ENCODE results near the gene MBP.

MBP gene

GRCh38 chr18:76936877-76937276 lies 195.7 kb downstream of the MBP start:
- Histone ChIP-seq H3K36me3 (ENCODE audit: control insufficient read depth, low read depth, low read length) (peaks cover 20% of the 10 kb centered on the region), H3K9ac (ENCODE audit: low read length) (no peak overlapping the region), H3K4me1 (ENCODE audit: control insufficient read depth, low read depth, low read length) (no peaks in the 10 kb centered on the region), H3K27me3 (ENCODE audit: control insufficient read depth, insufficient read depth, low read length) (no peaks in the 10 kb centered on the region), H3K27ac (ENCODE audit: low read length) (no peak overlapping the region), H3K9me3 (ENCODE audit: control insufficient read depth, low read depth, low read length) (no peaks in the 10 kb centered on the region), H3K4me3 (ENCODE audit: low read length) (no peak overlapping the region)

GRCh38 chr18:76935722-76936337 lies 196.8 kb downstream of the MBP start:
- Histone ChIP-seq H3K36me3 (ENCODE audit: control insufficient read depth, low read depth, low read length) (peaks cover 23% of the 10 kb centered on the region), H3K27me3 (ENCODE audit: control insufficient read depth, insufficient read depth, low read length) (no peaks in the 10 kb centered on the region), H3K4me1 (ENCODE audit: control insufficient read depth, low read depth, low read length) (no peaks in the 10 kb centered on the region), H3K4me3 (ENCODE audit: low read length) (no peak overlapping the region), H3K27ac (ENCODE audit: low read length) (no peak overlapping the region), H3K9ac (ENCODE audit: low read length) (no peak overlapping the region), H3K9me3 (ENCODE audit: control insufficient read depth, low read depth, low read length) (no peaks in the 10 kb centered on the region)

GRCh38 chr18:76932026-76932819 lies 200.4 kb downstream of the MBP start:
- H3K4me1 ChIP-seq (ENCODE audit: control insufficient read depth, low read depth, low read length) = no peaks in the 10 kb centered on the region
- H3K4me3 ChIP-seq (ENCODE audit: low read length) = no peak overlapping the region
- peaks cover 22% of the 10 kb centered on the region for H3K36me3 ChIP-seq (ENCODE audit: control insufficient read depth, low read depth, low read length)
- no peak overlapping the region for H3K9ac ChIP-seq (ENCODE audit: low read length)
- H3K9me3 ChIP-seq (ENCODE audit: control insufficient read depth, low read depth, low read length) = no peaks in the 10 kb centered on the region
- H3K27ac ChIP-seq (ENCODE audit: low read length) = no peak overlapping the region
- no peaks in the 10 kb centered on the region for H3K27me3 ChIP-seq (ENCODE audit: control insufficient read depth, insufficient read depth, low read length)

- Histone ChIP-seq H3K27ac (ENCODE audit: low read length) (no peak overlapping the region), H3K4me3 (ENCODE audit: low read length) (no peak overlapping the region), H3K9me3 (ENCODE audit: control insufficient read depth, low read depth, low read length) (no peaks in the 10 kb centered on the region), H3K36me3 (ENCODE audit: control insufficient read depth, low read depth, low read length) (peaks cover 23% of the 10 kb centered on the region), H3K9ac (ENCODE audit: low read length) (no peak overlapping the region), H3K27me3 (ENCODE audit: control insufficient read depth, insufficient read depth, low read length) (no peaks in the 10 kb centered on the region), H3K4me1 (ENCODE audit: control insufficient read depth, low read depth, low read length) (no peaks in the 10 kb centered on the region)
Measured at GRCh38 chr18:76931171-76931570, 201.4 kb downstream of the MBP start.
